B cell (primary cell): ENCODE data around the gene NEDD4. TPM values are rescaled to one million over a fixed set of nuclear protein-coding genes. Genes with fewer than 3 reads are reported as not detected.

Experiments used
- ATAC-seq: fragments of 200-7000 bp; cut with Tn5 transposase; one replicate; pipeline ENCODE4 v1.10.0; 2021; ENCODE audit warnings: low read depth, mild to moderate bottlenecking, moderate number of reproducible peaks, moderate library complexity
- CTCF ChIA-PET: fragments of 350-600 bp; sonication (Branson Sonifier 250); formaldehyde crosslinking; loops from one replicate; lab custom pipeline; 2021; ENCODE audit warnings: antibody characterized with exemption, inconsistent platforms; lab: Charles Lee
- POLR2A ChIA-PET: fragments of 350-600 bp; sonication (Branson Sonifier 250); formaldehyde crosslinking; loops from one replicate; lab custom pipeline; 2021; ENCODE audit warnings: antibody characterized with exemption; lab: Charles Lee
- DNase-seq: peaks from one replicate; pipeline ENCODE4 v3.0.0; 2013
- H2AFZ ChIP-seq: 2 replicates; pipeline ENCODE4 v1.6.1; 2012; ENCODE audit warnings: mild to moderate bottlenecking, low read depth, low read length; ENCODE audit not compliant: insufficient read depth, poor library complexity, severe bottlenecking
- H3K27ac ChIP-seq, 2 donors: 1 replicate in 1 of 2; 2 replicates in 1 of 2; pipeline ENCODE4 v1.5.1; 2012 to 2013; ENCODE audit warnings: low read length in 2 of 2, mild to moderate bottlenecking in 2 of 2, moderate library complexity in 1 of 2
- H3K27me3 ChIP-seq, 4 experiments: fragments of 200-600 bp in 1 of 4; sonication (generic) in 1 of 4; replicated peaks in 1 of 4; 1 replicate in 2 of 4; 2 replicates in 2 of 4; pipeline versions ENCODE4 v1.6.1 to v1.7.0; 2013 to 2016; ENCODE audit warnings: low read length in 3 of 4, mild to moderate bottlenecking in 2 of 4, mixed read lengths in 1 of 4, moderate library complexity in 1 of 4; ENCODE audit not compliant: insufficient read depth in 4 of 4, control insufficient read depth in 3 of 4; ENCODE audit errors: control extremely low read depth in 1 of 4
- H3K36me3 ChIP-seq, 2 experiments: replicated peaks in 1 of 2; 1 replicate in 1 of 2; 2 replicates in 1 of 2; pipeline versions ENCODE4 v1.6.1 to v1.7.1; 2013; ENCODE audit warnings: low read length in 1 of 2; ENCODE audit not compliant: insufficient read depth in 2 of 2, control insufficient read depth in 1 of 2; ENCODE audit errors: control extremely low read depth in 1 of 2, extremely low read depth in 1 of 2
- H3K4me1 ChIP-seq, 2 donors: fragments of 200-600 bp in 1 of 2; sonication (generic) in 1 of 2; 1 replicate in 1 of 2; 2 replicates in 1 of 2; pipeline versions ENCODE4 v1.5.1 to v1.6.1; 2013 to 2017; ENCODE audit warnings: low read length in 2 of 2; ENCODE audit not compliant: control insufficient read depth in 2 of 2, insufficient read depth in 2 of 2
- H3K4me2 ChIP-seq: replicated peaks from 2 replicates; pipeline ENCODE3; 2012; ENCODE audit warnings: mild to moderate bottlenecking, low read depth, low read length; ENCODE audit not compliant: poor library complexity, severe bottlenecking
- H3K4me3 ChIP-seq, 5 experiments: fragments of 200-600 bp in 1 of 5; sonication (generic) in 1 of 5; 1 replicate in 3 of 5; 2 replicates in 2 of 5; pipeline versions ENCODE4 v1.5.1 to v1.7.0; 2011 to 2016; ENCODE audit warnings: low read length in 4 of 5, mild to moderate bottlenecking in 4 of 5, low read depth in 2 of 5, control low read depth in 1 of 5, moderate library complexity in 1 of 5; ENCODE audit not compliant: insufficient read depth in 1 of 5; ENCODE audit errors: control extremely low read depth in 1 of 5, extremely low read depth in 1 of 5
- H3K79me2 ChIP-seq: fragments of 200-600 bp; sonication (generic); one replicate; pipeline ENCODE4 v1.6.0; 2016; ENCODE audit warnings: low read length; ENCODE audit not compliant: control insufficient read depth, insufficient read depth
- H3K9ac ChIP-seq: fragments of 200-600 bp; sonication (generic); 2 replicates; pipeline ENCODE4 v1.6.1; 2017; ENCODE audit warnings: mild to moderate bottlenecking, low read length, moderate library complexity
- H3K9me3 ChIP-seq, 3 donors: one replicate each; pipeline versions ENCODE4 v1.6.1 to v1.7.1; 2013; ENCODE audit warnings: low read length in 2 of 3; ENCODE audit not compliant: control insufficient read depth in 2 of 3, insufficient read depth in 1 of 3; ENCODE audit errors: control extremely low read depth in 1 of 3
- H4K20me1 ChIP-seq: 2 replicates; pipeline ENCODE4 v1.6.0; 2012; ENCODE audit warnings: mild to moderate bottlenecking, low read length; ENCODE audit not compliant: insufficient read depth, control insufficient read depth, poor library complexity, severe bottlenecking
- H3K27ac Mint-ChIP-seq: one replicate; pipeline ENCODE4 v1.8.0; 2021; ENCODE audit warnings: mixed read lengths
- H3K27me3 Mint-ChIP-seq: one replicate; pipeline ENCODE4 v1.8.0; 2021; ENCODE audit warnings: mixed read lengths
- H3K4me1 Mint-ChIP-seq: one replicate; pipeline ENCODE4 v1.8.0; 2021; ENCODE audit warnings: mixed read lengths
- H3K4me3 Mint-ChIP-seq: one replicate; pipeline ENCODE4 v1.8.0; 2021; ENCODE audit warnings: mixed read lengths
- H3K9me3 Mint-ChIP-seq: one replicate; pipeline ENCODE4 v1.8.0; 2022; ENCODE audit warnings: mixed read lengths; ENCODE audit not compliant: insufficient read depth
- EZH2 ChIP-seq: IDR thresholded peaks from 2 replicates; pipeline ENCODE4 v1.6.1; 2012; ENCODE audit warnings: borderline replicate concordance, low read depth, mild to moderate bottlenecking, moderate library complexity, low read length; ENCODE audit not compliant: insufficient read depth, poor library complexity, severe bottlenecking
- WGBS: methylation state at CpG from one replicate; pipeline ENCODE4 v1.1.5; 2013; ENCODE audit warnings: missing lambda C conversion rate; ENCODE audit not compliant: insufficient coverage; 5-methylcytosine and 5-hydroxymethylcytosine counted together
- intact Hi-C: fragments of 100-400 bp; cut with micrococcal nuclease; formaldehyde crosslinking; loops from one replicate; pipeline ENCODE4 v1.10.0; 2022
- polyA plus RNA-seq: library from polyadenylated mRNA; depleted of rRNA; stranded (reverse); fragments of >200 nt; gene quantifications from 2 replicates; pipeline ENCODE4 v1.2.3, GENCODE V29; 2012
- total RNA-seq, 2 donors: library from RNA; stranded (reverse); fragments of 120-200 nt in 1 of 2; gene quantifications; 1 replicate in 1 of 2; 2 replicates in 1 of 2; pipeline versions ENCODE4 v1.2.3 to v1.2.4, GENCODE V29; 2013 to 2022
- TF ChIP-seq, protein P1 (sequence below): fragments of 200-600 bp; IDR thresholded peaks from one replicate; pipeline ENCODE4 v1.8.0; 2022; ENCODE audit warnings: antibody characterized with exemption, mild to moderate bottlenecking

Gene NEDD4
- total and polyA plus RNA-seq, 2 donors (not counting 1 experiment from before 2014, with no cell fraction given), result 0.03 to 2.3 TPM

DNA sequence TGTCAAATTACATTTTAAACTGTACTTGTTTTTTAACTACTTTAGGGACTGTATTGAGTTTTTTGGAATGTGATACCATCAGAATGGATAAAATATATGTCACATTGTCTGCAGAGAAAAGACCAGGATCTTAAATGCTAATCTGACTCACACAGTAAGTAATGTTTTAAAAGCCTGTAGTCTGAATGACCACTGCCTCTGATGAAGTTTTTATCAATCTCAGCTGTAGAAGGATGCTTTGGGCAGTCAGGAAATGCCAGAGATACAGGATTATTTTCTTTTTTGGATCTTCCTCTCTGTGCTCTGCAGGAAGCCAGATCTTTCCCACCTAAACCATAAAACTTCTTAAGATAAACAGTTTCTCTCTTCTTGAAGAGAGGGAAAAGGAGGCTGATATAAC, 177.4 kb downstream of the NEDD4 start:
- Histone ChIP-seq H3K27ac (no peak overlapping the region), H3K9me3 (no peaks in the 10 kb centered on the region), H3K36me3 (no peaks in the 10 kb centered on the region), H3K79me2 (no peaks in the 10 kb centered on the region), H3K9ac (no peak overlapping the region), H3K27me3 (no peaks in the 10 kb centered on the region), H2AFZ (no peak overlapping the region), H3K4me1 (no peaks in the 10 kb centered on the region), H3K4me2 (no peak overlapping the region), H3K4me3 (no peak overlapping the region), H4K20me1 (no peaks in the 10 kb centered on the region)
- no peak for ATAC-seq
- intact Hi-C loops, result no loop called here
- peaks cover 9% of the 10 kb centered on the region for H3K27me3 Mint-ChIP-seq
- no peak for DNase-seq
- no peaks in the 10 kb centered on the region for H3K4me1 Mint-ChIP-seq
- H3K27ac Mint-ChIP-seq, result no peak overlapping the region
- TF ChIP-seq, protein P1, sequence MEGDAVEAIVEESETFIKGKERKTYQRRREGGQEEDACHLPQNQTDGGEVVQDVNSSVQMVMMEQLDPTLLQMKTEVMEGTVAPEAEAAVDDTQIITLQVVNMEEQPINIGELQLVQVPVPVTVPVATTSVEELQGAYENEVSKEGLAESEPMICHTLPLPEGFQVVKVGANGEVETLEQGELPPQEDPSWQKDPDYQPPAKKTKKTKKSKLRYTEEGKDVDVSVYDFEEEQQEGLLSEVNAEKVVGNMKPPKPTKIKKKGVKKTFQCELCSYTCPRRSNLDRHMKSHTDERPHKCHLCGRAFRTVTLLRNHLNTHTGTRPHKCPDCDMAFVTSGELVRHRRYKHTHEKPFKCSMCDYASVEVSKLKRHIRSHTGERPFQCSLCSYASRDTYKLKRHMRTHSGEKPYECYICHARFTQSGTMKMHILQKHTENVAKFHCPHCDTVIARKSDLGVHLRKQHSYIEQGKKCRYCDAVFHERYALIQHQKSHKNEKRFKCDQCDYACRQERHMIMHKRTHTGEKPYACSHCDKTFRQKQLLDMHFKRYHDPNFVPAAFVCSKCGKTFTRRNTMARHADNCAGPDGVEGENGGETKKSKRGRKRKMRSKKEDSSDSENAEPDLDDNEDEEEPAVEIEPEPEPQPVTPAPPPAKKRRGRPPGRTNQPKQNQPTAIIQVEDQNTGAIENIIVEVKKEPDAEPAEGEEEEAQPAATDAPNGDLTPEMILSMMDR, result no peak
- TF ChIP-seq EZH2, result no peak
- no peaks in the 10 kb centered on the region for H3K9me3 Mint-ChIP-seq
- CTCF ChIA-PET, result interaction anchor here (1.5 kb wide), 1 partner anchor 42 kb away, joined by 3 read pairs; no protein-coding TSS in a partner anchor
- H3K4me3 Mint-ChIP-seq, result no peak overlapping the region
- POLR2A ChIA-PET, result no interaction called here

DNA sequence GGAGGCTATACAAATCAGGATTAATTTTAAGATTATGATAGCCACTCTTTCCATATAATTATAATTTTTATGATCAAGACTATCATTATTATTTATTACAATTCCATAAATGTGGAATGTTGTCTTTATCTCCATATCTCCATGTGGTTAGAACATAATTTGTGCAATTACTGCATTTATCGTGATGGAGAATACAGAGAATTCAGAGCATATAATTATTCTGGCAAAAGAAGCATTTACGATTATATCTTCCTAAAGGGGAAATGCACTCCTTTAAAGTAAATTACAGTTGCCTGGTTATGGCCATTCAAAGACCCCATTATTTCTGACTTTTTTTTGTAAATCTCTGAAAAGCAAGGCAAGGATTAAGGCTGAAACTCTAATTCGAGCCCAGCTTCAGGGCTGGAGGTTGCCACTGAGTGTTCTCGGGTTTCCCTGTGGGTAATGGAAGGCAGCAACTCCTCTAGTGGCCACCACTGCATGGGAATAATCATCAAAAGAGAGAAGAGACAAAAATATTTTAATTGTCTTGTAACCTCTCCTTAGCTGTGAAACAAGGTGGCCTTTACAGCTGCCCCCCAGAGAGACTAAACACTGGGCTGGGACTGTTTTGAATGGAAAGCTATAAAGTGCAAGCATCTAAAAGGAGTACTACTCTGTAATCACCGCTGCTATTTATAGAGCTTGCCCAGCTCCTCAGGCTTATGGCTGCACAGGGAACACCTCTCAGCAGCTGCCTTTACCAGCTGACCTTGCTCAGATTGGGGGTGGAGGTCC, 190.6 kb downstream of the NEDD4 start:
- Mint-ChIP-seq H3K27me3 (peaks cover 34% of the 10 kb centered on the region), H3K4me1 (no peaks in the 10 kb centered on the region), H3K4me3 (no peak overlapping the region), H3K27ac (no peak overlapping the region), H3K9me3 (no peaks in the 10 kb centered on the region)
- Histone ChIP-seq H3K4me2 (no peak overlapping the region), H3K9me3 (no peaks in the 10 kb centered on the region), H4K20me1 (no peaks in the 10 kb centered on the region), H3K4me3 (no peak overlapping the region), H3K9ac (no peak overlapping the region), H2AFZ (no peak overlapping the region), H3K27ac (no peak overlapping the region), H3K36me3 (no peaks in the 10 kb centered on the region), H3K79me2 (no peaks in the 10 kb centered on the region), H3K4me1 (no peaks in the 10 kb centered on the region), H3K27me3 (peaks cover 0 to 4% (median 2%) of the 10 kb centered on the region in 4 experiments)
- ChIA-PET POLR2A (no interaction called here), CTCF (interaction anchor here (0.7 kb wide), 1 partner anchor 155 kb away, joined by 3 read pairs; no protein-coding TSS in a partner anchor)
- intact Hi-C loops, result no loop called here
- ATAC-seq, result no peak
- TF ChIP-seq, protein P1, result no peak
- no peak for TF ChIP-seq EZH2
- no peak for DNase-seq
- WGBS, result 100% methylated on average over 1 of the region's 5 CpGs
